Raji (cell line): ENCODE results near the gene SLC29A4.

ENCODE experiments used
- POLR2A ChIP-seq: IDR thresholded peaks from 2 replicates; pipeline ENCODE4 v1.6.1; 2011; ENCODE audit warnings: low read depth, low read length, control low read depth; ENCODE audit not compliant: insufficient read depth

Gene SLC29A4

GRCh38 chr7:5303061-5303460 lies 20.3 kb downstream of the SLC29A4 start:
- TF ChIP-seq POLR2A: no peak

- TF ChIP-seq POLR2A: no peak
Measured at GRCh38 chr7:5303591-5304505, 21.1 kb downstream of the SLC29A4 start.

GRCh38 chr7:5309146-5309545 lies 26.4 kb downstream of the SLC29A4 start:
- no peak for TF ChIP-seq POLR2A

GRCh38 chr7:5310822-5311405 lies 28.2 kb downstream of the SLC29A4 start:
- TF ChIP-seq POLR2A: no peak

- TF ChIP-seq POLR2A: no peak
Measured at GRCh38 chr7:5314864-5315263, 32.1 kb downstream of the SLC29A4 start.

GRCh38 chr7:5315761-5316160 lies 33.0 kb downstream of the SLC29A4 start:
- TF ChIP-seq POLR2A: no peak

GRCh38 chr7:5320391-5320790 lies 37.6 kb downstream of the SLC29A4 start:
- TF ChIP-seq POLR2A: no peak

GRCh38 chr7:5320802-5321396 lies 38.2 kb downstream of the SLC29A4 start:
- no peak for TF ChIP-seq POLR2A

- no peak for TF ChIP-seq POLR2A
Measured at GRCh38 chr7:5322621-5323410, 40.1 kb downstream of the SLC29A4 start.

- no peak for TF ChIP-seq POLR2A
Measured at GRCh38 chr7:5324961-5325360, 42.2 kb downstream of the SLC29A4 start.

- no peak for TF ChIP-seq POLR2A
Measured at GRCh38 chr7:5330288-5330687, 47.5 kb downstream of the SLC29A4 start.

- TF ChIP-seq POLR2A: no peak
Measured at GRCh38 chr7:5332579-5332978, 49.8 kb downstream of the SLC29A4 start.

- TF ChIP-seq POLR2A: no peak
Measured at GRCh38 chr7:5333121-5334045, 50.6 kb downstream of the SLC29A4 start.

GRCh38 chr7:5334671-5335070 lies 51.9 kb downstream of the SLC29A4 start:
- TF ChIP-seq POLR2A: no peak
